ENCODE results near the gene PADI4. TPM values are rescaled to one million over a fixed set of nuclear protein-coding genes. Genes with fewer than 3 reads are reported as not detected.

The PADI4 gene
- total and polyA plus RNA-seq, 4 donors, result 0.32 to 6.1 (median 0.90) TPM

GRCh38 chr1:17339521-17339920 lies 31.5 kb downstream of the PADI4 start:
- Histone ChIP-seq H3K36me3 (ENCODE audit: control insufficient read depth in 4 of 4, insufficient read depth in 3 of 4, low read depth in 1 of 4, low read length in 3 of 4) (no peaks in the 10 kb centered on the region), H3K27me3 (ENCODE audit: control insufficient read depth in 4 of 4, insufficient read depth in 4 of 4, low read length in 3 of 4) (peaks cover 0 to 4% (median 0%) of the 10 kb centered on the region in 4 donors), H3K4me1 (ENCODE audit: control insufficient read depth in 4 of 4, insufficient read depth in 4 of 4, low read length in 3 of 4) (no peaks in the 10 kb centered on the region), H3K9ac (ENCODE audit: low read depth in 1 of 2, low read length in 2 of 2) (no peak overlapping the region), H3K27ac (ENCODE audit: low read depth in 1 of 2, low read length in 2 of 2) (no peak overlapping the region), H3K9me3 (ENCODE audit: control insufficient read depth in 4 of 4, low read length in 3 of 4) (no peaks in the 10 kb centered on the region), H3K4me3 (ENCODE audit: low read depth in 1 of 3, low read length in 3 of 3) (no peak overlapping the region)
- no peak for DNase-seq (ENCODE audit: low spot score)
- TF ChIP-seq GABPA (IDR thresholded peaks at IDR 0.05 in 1 of 2, conservative IDR thresholded peaks at IDR 0.05 in 1 of 2) (no peak), SP1 (IDR thresholded peaks at IDR 0.05) (no peak), ZBTB33 (IDR thresholded peaks at IDR 0.05) (no peak), HNF4G (IDR thresholded peaks at IDR 0.05) (no peak), EGR1 (IDR thresholded peaks at IDR 0.05; ENCODE audit: low read depth in 2 of 2) (no peak), MAX (IDR thresholded peaks at IDR 0.05) (no peak), JUND (IDR thresholded peaks at IDR 0.05) (no peak), FOXA2 (IDR thresholded peaks at IDR 0.05) (no peak), YY1 (IDR thresholded peaks at IDR 0.05) (no peak), NR2F2 (IDR thresholded peaks at IDR 0.05) (no peak), RXRA (IDR thresholded peaks at IDR 0.05) (no peak), TAF1 (conservative IDR thresholded peaks at IDR 0.05) (no peak), CTCF (IDR thresholded peaks at IDR 0.05; ENCODE audit: low read depth, low read length, missing input control) (no peak), FOXA1 (IDR thresholded peaks at IDR 0.05) (no peak)
- WGBS, result 70% methylated on average over 7 of the region's 7 CpGs

GRCh38 chr1:17340358-17340757 lies 32.4 kb downstream of the PADI4 start:
- H3K4me3 ChIP-seq (ENCODE audit: low read depth in 1 of 3, low read length in 3 of 3), result no peak overlapping the region
- peaks cover 0 to 4% (median 0%) of the 10 kb centered on the region in 4 donors for H3K27me3 ChIP-seq (ENCODE audit: control insufficient read depth in 4 of 4, insufficient read depth in 4 of 4, low read length in 3 of 4)
- no peaks in the 10 kb centered on the region for H3K9me3 ChIP-seq (ENCODE audit: control insufficient read depth in 4 of 4, low read length in 3 of 4)
- 77% methylated on average over 8 of the region's 8 CpGs for WGBS
- H3K36me3 ChIP-seq (ENCODE audit: control insufficient read depth in 4 of 4, insufficient read depth in 3 of 4, low read depth in 1 of 4, low read length in 3 of 4), result no peaks in the 10 kb centered on the region
- no peaks in the 10 kb centered on the region for H3K4me1 ChIP-seq (ENCODE audit: control insufficient read depth in 4 of 4, insufficient read depth in 4 of 4, low read length in 3 of 4)
- TF ChIP-seq HNF4G (IDR thresholded peaks at IDR 0.05) (no peak), EGR1 (IDR thresholded peaks at IDR 0.05; ENCODE audit: low read depth in 2 of 2) (no peak), FOXA1 (IDR thresholded peaks at IDR 0.05) (no peak), REST (IDR thresholded peaks at IDR 0.05) (no peak), ZBTB33 (IDR thresholded peaks at IDR 0.05) (no peak), MAX (IDR thresholded peaks at IDR 0.05) (no peak), RAD21 (IDR thresholded peaks at IDR 0.05) (no peak), CTCF (IDR thresholded peaks at IDR 0.05; ENCODE audit: low read depth, low read length, missing input control) (no peak), FOXA2 (IDR thresholded peaks at IDR 0.05) (no peak), HNF4A (conservative IDR thresholded peaks at IDR 0.05) (no peak), SP1 (IDR thresholded peaks at IDR 0.05) (no peak)
- DNase-seq (ENCODE audit: low spot score), result no peak
- no peak overlapping the region for H3K27ac ChIP-seq (ENCODE audit: low read depth in 1 of 2, low read length in 2 of 2)
- H3K9ac ChIP-seq (ENCODE audit: low read depth in 1 of 2, low read length in 2 of 2), result no peak overlapping the region
